GM12878 (cell line): ENCODE data around the gene TLE3. TPM values are rescaled to one million over a fixed set of nuclear protein-coding genes. Genes with fewer than 3 reads are reported as not detected.

Experiments
- ATAC-seq: fragments of 200-7000 bp; cut with Tn5 transposase; 3 replicates; pipeline ENCODE4 v1.9.1; 2020; ENCODE audit warnings: mild to moderate bottlenecking, moderate library complexity
- BruUV-seq: library from RNA; stranded (reverse); fragments of 400-500 nt; replicated peaks from 2 replicates; lab custom pipeline; 2021; lab: Mats Ljungman, UMichigan
- CTCF ChIA-PET: fragments of 300-600 bp; sonication (Branson Sonifier 250); formaldehyde crosslinking; extraction: SDS; loops from one replicate; lab custom pipeline; 2021; ENCODE audit warnings: inconsistent platforms; lab: Yijun Ruan, JAX
- POLR2A ChIA-PET: fragments of 350-600 bp; formaldehyde crosslinking; extraction: SDS; loops from one replicate; lab custom pipeline; 2021; ENCODE audit warnings: inconsistent platforms; lab: Charles Lee
- RAD21 ChIA-PET: fragments of 300-600 bp; sonication (Branson Sonifier 250); formaldehyde crosslinking; loops from one replicate; lab custom pipeline; 2023; ENCODE audit warnings: antibody characterized with exemption; ENCODE audit not compliant: unreplicated experiment; lab: Charles Lee
- SMC1A ChIA-PET: fragments of 300-600 bp; sonication (Branson Sonifier 250); formaldehyde crosslinking; loops from one replicate; lab custom pipeline; 2023; ENCODE audit not compliant: unreplicated experiment, uncharacterized antibody; lab: Charles Lee
- DNase-seq: peaks from one replicate; pipeline ENCODE4 v3.0.0-alpha.2; 2011; ENCODE audit warnings: low read depth, low spot score
- FAIRE-seq: peaks from 3 replicates; lab custom pipeline; 2011; peaks lifted over from hg19 to GRCh38; lab: Jason Lieb, UNC
- H2AFZ ChIP-seq: 2 replicates; pipeline ENCODE4 v1.6.0; 2011; ENCODE audit warnings: low read depth, low read length, control low read depth; ENCODE audit not compliant: control insufficient read depth
- H3K27ac ChIP-seq: 2 replicates; pipeline ENCODE4 v1.5.1; 2011; ENCODE audit warnings: control low read depth; ENCODE audit not compliant: control insufficient read depth, insufficient read depth
- H3K27me3 ChIP-seq, 2 experiments: replicated peaks in 1 of 2; 2 replicates each; pipeline versions ENCODE4 v1.6.0 to v1.6.1; 2011; ENCODE audit warnings: low read length in 1 of 2; ENCODE audit not compliant: control insufficient read depth in 2 of 2, insufficient read depth in 2 of 2
- H3K36me3 ChIP-seq, 2 experiments: 2 replicates each; pipeline ENCODE4 v1.5.1; 2011; ENCODE audit warnings: low read length in 1 of 2; ENCODE audit not compliant: control insufficient read depth in 2 of 2, insufficient read depth in 2 of 2
- H3K4me1 ChIP-seq: 2 replicates; pipeline ENCODE4 v1.6.1; 2011; ENCODE audit warnings: mild to moderate bottlenecking, low read length, moderate library complexity, mixed read lengths; ENCODE audit not compliant: control insufficient read depth, insufficient read depth
- H3K4me2 ChIP-seq: 2 replicates; pipeline ENCODE4 v1.6.0; 2011; ENCODE audit warnings: control low read depth; ENCODE audit not compliant: control insufficient read depth, insufficient read depth
- H3K4me3 ChIP-seq: fragments of 200-600 bp; sonication (generic); 2 replicates; pipeline ENCODE4 v1.5.1; 2016
- H3K79me2 ChIP-seq: 2 replicates; pipeline ENCODE4 v1.6.0; 2011; ENCODE audit warnings: low read length; ENCODE audit not compliant: control insufficient read depth, insufficient read depth
- H3K9ac ChIP-seq: 2 replicates; pipeline ENCODE4 v1.8.0; 2011; ENCODE audit warnings: low read length, control low read depth, mixed read lengths; ENCODE audit not compliant: control insufficient read depth, insufficient read depth
- H3K9me3 ChIP-seq: replicated peaks from 3 replicates; pipeline ENCODE4 v1.5.1; 2011; ENCODE audit warnings: mild to moderate bottlenecking, low read length; ENCODE audit not compliant: control insufficient read depth, insufficient read depth
- H4K20me1 ChIP-seq: 2 replicates; pipeline ENCODE4 v1.6.0; 2011; ENCODE audit not compliant: control insufficient read depth, insufficient read depth
- BACH1 ChIP-seq: fragments of 450-650 bp; IDR thresholded peaks from 2 replicates; pipeline ENCODE4 v1.6.1; 2017; ENCODE audit warnings: mild to moderate bottlenecking, borderline replicate concordance
- BHLHE40 ChIP-seq, 2 experiments: fragments of 450-650 bp in 1 of 2; IDR thresholded peaks; 2 replicates each; pipeline ENCODE4 v1.6.1; 2011 to 2017; ENCODE audit warnings: low read depth in 2 of 2, borderline replicate concordance in 1 of 2, improper control_type of control experiment in 1 of 2, low read length in 1 of 2, mild to moderate bottlenecking in 1 of 2
- CHD4 ChIP-seq: fragments of 200-600 bp; sonication (generic); IDR thresholded peaks from 2 replicates; pipeline ENCODE4 v1.6.1; 2016; ENCODE audit warnings: mild to moderate bottlenecking
- EZH2 ChIP-seq: IDR thresholded peaks from 2 replicates; pipeline ENCODE4 v1.6.1; 2012; ENCODE audit warnings: low read depth, mild to moderate bottlenecking, control low read depth, inconsistent platforms, low read length, borderline replicate concordance; ENCODE audit not compliant: control insufficient read depth
- GABPA ChIP-seq: IDR thresholded peaks from 2 replicates; pipeline ENCODE4 v1.6.1; 2014; ENCODE audit warnings: antibody characterized with exemption, low read depth, mild to moderate bottlenecking, inconsistent platforms
- HDAC6 ChIP-seq: fragments of 200-600 bp; sonication (generic); IDR thresholded peaks from one replicate; pipeline ENCODE4 v1.8.0; 2017; ENCODE audit warnings: antibody characterized with exemption; ENCODE audit not compliant: unreplicated experiment
- NFXL1 ChIP-seq: fragments of 450-650 bp; IDR thresholded peaks from 2 replicates; pipeline ENCODE4 v1.6.1; 2017; ENCODE audit warnings: antibody characterized with exemption, mild to moderate bottlenecking, borderline replicate concordance
- NR2F1 ChIP-seq: fragments of 450-650 bp; conservative IDR thresholded peaks from 2 replicates; pipeline ENCODE4 v1.6.1; 2017; ENCODE audit warnings: mild to moderate bottlenecking
- SKIL ChIP-seq: fragments of 450-650 bp; IDR thresholded peaks from 2 replicates; pipeline ENCODE4 v1.6.1; 2017; ENCODE audit warnings: mild to moderate bottlenecking, low read depth, inconsistent platforms; ENCODE audit not compliant: poor library complexity, severe bottlenecking
- STAT1 ChIP-seq: fragments of 450-650 bp; conservative IDR thresholded peaks from 2 replicates; pipeline ENCODE4 v1.6.1; 2014; ENCODE audit warnings: antibody characterized with exemption, mild to moderate bottlenecking
- ZNF217 ChIP-seq: fragments of 450-650 bp; IDR thresholded peaks from 2 replicates; pipeline ENCODE4 v1.6.1; 2017; ENCODE audit warnings: antibody characterized with exemption, mild to moderate bottlenecking
- ZNF24 ChIP-seq: fragments of 450-650 bp; IDR thresholded peaks from 2 replicates; pipeline ENCODE4 v1.6.1; 2017; ENCODE audit warnings: antibody characterized with exemption, mild to moderate bottlenecking
- WGBS: methylation state at CpG from one replicate; pipeline ENCODE4 v1.1.6; 2016; ENCODE audit warnings: low lambda C conversion rate; ENCODE audit not compliant: insufficient replicate concordance, insufficient coverage; ENCODE audit errors: missing lambda C conversion rate; 5-methylcytosine and 5-hydroxymethylcytosine counted together
- in situ Hi-C: fragments of 300-500 bp; cut with MboI; formaldehyde crosslinking; loops from 9 replicates; pipeline ENCODE4 v1.14.3; 2018; ENCODE audit warnings: mixed read lengths
- intact Hi-C: fragments of 100-400 bp; cut with micrococcal nuclease; formaldehyde crosslinking; loops from one replicate; pipeline ENCODE4 v1.14.2; 2022; ENCODE audit not compliant: unreplicated experiment
- polyA plus RNA-seq, 11 experiments: library from polyadenylated mRNA; depleted of rRNA in 4 of 11; unstranded in 6 of 11; stranded (reverse) in 5 of 11; fragments of >200 nt; fragmentation: Nextera tagmentation in 4 of 11; fragmentation: Illumina TruSeq in 1 of 11; extraction: Ambion mirVana in 4 of 11; extraction: Trizol in 1 of 11; gene quantifications; 1 replicate in 1 of 11; 2 replicates in 10 of 11; pipeline versions ENCODE4 v1.2.1 to v1.2.3, GENCODE V29; 2011 to 2016; ENCODE audit warnings: inconsistent platforms in 2 of 11, missing spikeins in 2 of 11, low read depth in 1 of 11
- total RNA-seq, 4 experiments: library from RNA; depleted of rRNA in 3 of 4; stranded (reverse); fragments of >200 nt in 3 of 4; fragmentation: Illumina TruSeq in 1 of 4; extraction: Trizol in 1 of 4; gene quantifications; 2 replicates each; pipeline versions ENCODE4 v1.2.1 to v1.2.3, GENCODE V29; 2013 to 2021
- TF ChIP-seq, protein P1 (sequence below): fragments of 150-350 bp; IDR thresholded peaks from 2 replicates; pipeline ENCODE4 v1.6.1; 2014; ENCODE audit warnings: mild to moderate bottlenecking, low read depth, low read length

Gene TLE3
- total and polyA plus RNA-seq, 10 of the 15 experiments (the other 5 are each of a cell fraction or from before 2014, with no cell fraction given) = 1.2 to 65.5 (median 9.7) TPM

- FAIRE-seq (no peak), ATAC-seq (no peak), DNase-seq (no peak)
- Histone ChIP-seq H3K4me3 (peak overlapping the region; percentile 69), H3K4me2 (peak overlapping the region; percentile 81), H3K79me2 (peaks cover 41% of the 10 kb centered on the region), H3K9ac (peak overlapping the region; percentile 75), H4K20me1 (no peaks in the 10 kb centered on the region), H3K4me1 (peaks cover 27% of the 10 kb centered on the region), H3K9me3 (no peaks in the 10 kb centered on the region), H2AFZ (no peak overlapping the region; the same call in 1 of the 2 replicates), H3K36me3 (peaks cover 0 to 4% of the 10 kb centered on the region in 2 experiments; a peak in 1 of 4 replicates), H3K27ac (peak overlapping the region; percentile 25; the same call in 1 of the 2 replicates)
- RAD21 ChIA-PET = interaction anchor here (0.7 to 5.3 kb wide), 21 partner anchors 13 to 522 kb away, joined by 3 to 34 read pairs (median 5); no protein-coding TSS in a partner anchor
- SMC1A ChIA-PET = interaction anchor here (0.9 to 4.6 kb wide), 13 partner anchors 19 to 635 kb away, joined by 3 to 12 read pairs (median 4); no protein-coding TSS in a partner anchor
- in situ Hi-C loops (no loop called here), intact Hi-C loops (loop anchor here (2.0 to 5.0 kb wide), 8 partner anchors 44 to 621 kb away; no protein-coding TSS in a partner anchor)
- TSS peak; percentile 98 for BruUV-seq
- POLR2A ChIA-PET = interaction anchor here (0.7 to 1.9 kb wide), 7 partner anchors 8 to 121 kb away, joined by 3 to 9 read pairs (median 3); no protein-coding TSS in a partner anchor
- CTCF ChIA-PET = interaction anchor here (0.5 to 4.2 kb wide), 23 partner anchors 13 to 526 kb away, joined by 3 to 23 read pairs (median 3); no protein-coding TSS in a partner anchor
- TF ChIP-seq SKIL = peak; percentile 71
- no peak for TF ChIP-seq EZH2
- TF ChIP-seq, all 136 proteins: peak for 1
- 2% methylated on average over 7 of the region's 7 CpGs for WGBS
- H3K27me3 ChIP-seq = peaks cover 3 to 8% of the 10 kb centered on the region in 2 experiments; a peak in 3 of 4 replicates
Observed at GRCh38 chr15:70098153-70098460, 390 bp upstream of the TLE3 start.

DNA sequence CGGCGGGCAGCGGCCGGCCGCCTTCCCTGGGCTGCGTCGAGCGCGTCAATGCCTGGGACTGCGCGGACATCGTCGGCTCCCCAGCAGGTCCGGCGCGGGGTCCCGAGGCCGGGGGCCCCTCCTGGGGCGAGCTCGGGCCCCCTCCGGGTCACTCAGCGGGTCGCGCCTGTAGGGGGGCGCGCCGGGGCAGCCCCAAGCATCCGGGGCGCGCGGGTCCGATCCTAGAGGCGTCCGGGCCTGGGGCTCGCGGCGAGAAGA lies 725 bp downstream of the TLE3 start:
- RAD21 ChIA-PET = interaction anchor here (1.0 to 5.3 kb wide), 9 partner anchors 29 to 573 kb away, joined by 3 to 31 read pairs (median 7); no protein-coding TSS in a partner anchor
- FAIRE-seq = no peak
- TF ChIP-seq CHD4 = no peak
- TF ChIP-seq STAT1 = no peak
- TF ChIP-seq, protein P1, sequence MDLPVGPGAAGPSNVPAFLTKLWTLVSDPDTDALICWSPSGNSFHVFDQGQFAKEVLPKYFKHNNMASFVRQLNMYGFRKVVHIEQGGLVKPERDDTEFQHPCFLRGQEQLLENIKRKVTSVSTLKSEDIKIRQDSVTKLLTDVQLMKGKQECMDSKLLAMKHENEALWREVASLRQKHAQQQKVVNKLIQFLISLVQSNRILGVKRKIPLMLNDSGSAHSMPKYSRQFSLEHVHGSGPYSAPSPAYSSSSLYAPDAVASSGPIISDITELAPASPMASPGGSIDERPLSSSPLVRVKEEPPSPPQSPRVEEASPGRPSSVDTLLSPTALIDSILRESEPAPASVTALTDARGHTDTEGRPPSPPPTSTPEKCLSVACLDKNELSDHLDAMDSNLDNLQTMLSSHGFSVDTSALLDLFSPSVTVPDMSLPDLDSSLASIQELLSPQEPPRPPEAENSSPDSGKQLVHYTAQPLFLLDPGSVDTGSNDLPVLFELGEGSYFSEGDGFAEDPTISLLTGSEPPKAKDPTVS = no peak
- no peak for TF ChIP-seq ZNF24
- 0 out of 2 replicates have a peak, but pooled peaks have one; percentile 53 for TF ChIP-seq NFXL1
- TF ChIP-seq NR2F1 = peak; percentile 46
- no peak; the same call in 1 of the 2 replicates for TF ChIP-seq ZNF217
- TF ChIP-seq BACH1 = peak; percentile 27; the same call in 1 of the 2 replicates
- TF ChIP-seq HDAC6 = peak; percentile 3
- no peak for TF ChIP-seq GABPA
- 0 out of 4 replicates have a peak, but pooled peaks of 1 of the 2 experiments have one; percentile 4 for TF ChIP-seq BHLHE40 (IDR thresholded peaks at IDR 0.05; ENCODE audit: borderline replicate concordance in 1 of 2, low read depth in 2 of 2, low read length in 1 of 2)

More for the DNA sequence above, 725 bp downstream of the TLE3 start:
- WGBS = 3% methylated on average over 22 of the region's 37 CpGs
- DNase-seq = no peak
- H3K9ac ChIP-seq = peak overlapping the region; percentile 68
- SMC1A ChIA-PET = interaction anchor here (0.8 to 4.6 kb wide), 5 partner anchors 21 to 89 kb away, joined by 3 to 12 read pairs (median 5); no protein-coding TSS in a partner anchor
- POLR2A ChIA-PET = interaction anchor here (0.9 kb wide), 1 partner anchor 61 kb away, joined by 3 read pairs; no protein-coding TSS in a partner anchor
- H3K79me2 ChIP-seq = peaks cover 48% of the 10 kb centered on the region
- H3K4me2 ChIP-seq = peak overlapping the region; percentile 73
- H3K27ac ChIP-seq = peak overlapping the region; percentile 79
- H3K4me1 ChIP-seq = peaks cover 29% of the 10 kb centered on the region
- H3K4me3 ChIP-seq = peak overlapping the region; percentile 97
- H2AFZ ChIP-seq = no peak overlapping the region
- in situ Hi-C loops (no loop called here), intact Hi-C loops (loop anchor here (1.0 to 5.0 kb wide), 9 partner anchors 45 to 620 kb away; no protein-coding TSS in a partner anchor)
- CTCF ChIA-PET = interaction anchor here (0.8 to 4.2 kb wide), 8 partner anchors 15 to 520 kb away, joined by 3 to 23 read pairs (median 6); no protein-coding TSS in a partner anchor
- peaks cover 3 to 5% of the 10 kb centered on the region in 2 experiments; a peak in 3 of 4 replicates for H3K27me3 ChIP-seq
- H3K36me3 ChIP-seq = peaks cover 0 to 14% of the 10 kb centered on the region in 2 experiments; a peak in 2 of 4 replicates
- peaks cover 7% of the 10 kb centered on the region; the same call in 1 of the 2 replicates for H4K20me1 ChIP-seq
- BruUV-seq = no TSS peak
- H3K9me3 ChIP-seq = no peaks in the 10 kb centered on the region
- ATAC-seq = peak; percentile 3
